Astrocyte (in vitro differentiated cells and primary cell): Measurements from ENCODE around the gene MEF2B.

ENCODE experiments used
- EZH2 ChIP-seq: IDR thresholded peaks from 2 replicates; pipeline ENCODE4 v1.6.1; 2012; ENCODE audit warnings: mild to moderate bottlenecking, low read length, inconsistent platforms; ENCODE audit not compliant: insufficient read depth
- TF ChIP-seq, protein P1 (sequence below): IDR thresholded peaks from 2 replicates; pipeline ENCODE4 v1.5.1; 2011; ENCODE audit warnings: low read depth, mild to moderate bottlenecking, inconsistent platforms, low read length, moderate library complexity; ENCODE audit not compliant: insufficient read depth

DNA sequence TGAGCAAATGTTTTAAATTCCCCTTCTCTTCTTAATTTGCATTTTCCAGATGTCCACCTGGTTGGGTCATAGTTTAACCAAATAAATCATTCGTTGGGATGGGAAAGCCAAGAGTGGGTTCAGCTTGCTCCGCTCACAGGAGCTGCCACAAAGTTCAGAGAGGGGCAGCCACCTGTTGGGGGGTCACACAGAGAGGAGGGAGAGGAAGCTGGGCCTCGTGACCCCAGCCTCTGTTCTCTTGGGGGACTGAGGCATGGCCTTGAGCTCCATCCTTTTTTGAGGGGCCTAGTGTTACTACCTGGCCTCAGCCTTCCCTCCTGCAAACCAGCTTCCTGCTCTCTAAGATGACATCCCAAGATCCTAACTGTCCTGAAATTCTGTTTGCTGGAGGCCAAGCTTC is 2.5 kb downstream of the MEF2B start:
- TF ChIP-seq, protein P1, sequence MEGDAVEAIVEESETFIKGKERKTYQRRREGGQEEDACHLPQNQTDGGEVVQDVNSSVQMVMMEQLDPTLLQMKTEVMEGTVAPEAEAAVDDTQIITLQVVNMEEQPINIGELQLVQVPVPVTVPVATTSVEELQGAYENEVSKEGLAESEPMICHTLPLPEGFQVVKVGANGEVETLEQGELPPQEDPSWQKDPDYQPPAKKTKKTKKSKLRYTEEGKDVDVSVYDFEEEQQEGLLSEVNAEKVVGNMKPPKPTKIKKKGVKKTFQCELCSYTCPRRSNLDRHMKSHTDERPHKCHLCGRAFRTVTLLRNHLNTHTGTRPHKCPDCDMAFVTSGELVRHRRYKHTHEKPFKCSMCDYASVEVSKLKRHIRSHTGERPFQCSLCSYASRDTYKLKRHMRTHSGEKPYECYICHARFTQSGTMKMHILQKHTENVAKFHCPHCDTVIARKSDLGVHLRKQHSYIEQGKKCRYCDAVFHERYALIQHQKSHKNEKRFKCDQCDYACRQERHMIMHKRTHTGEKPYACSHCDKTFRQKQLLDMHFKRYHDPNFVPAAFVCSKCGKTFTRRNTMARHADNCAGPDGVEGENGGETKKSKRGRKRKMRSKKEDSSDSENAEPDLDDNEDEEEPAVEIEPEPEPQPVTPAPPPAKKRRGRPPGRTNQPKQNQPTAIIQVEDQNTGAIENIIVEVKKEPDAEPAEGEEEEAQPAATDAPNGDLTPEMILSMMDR, result no peak
- TF ChIP-seq EZH2, result no peak
